ENCODE results near the gene LRRC45. TPM values are rescaled to one million over a fixed set of nuclear protein-coding genes. Genes with fewer than 3 reads are reported as not detected.

LRRC45 gene
- total and polyA plus RNA-seq, 2 of the 4 experiments (the other 2 are of a cell fraction) = 7.2 to 10.2 TPM

DNA sequence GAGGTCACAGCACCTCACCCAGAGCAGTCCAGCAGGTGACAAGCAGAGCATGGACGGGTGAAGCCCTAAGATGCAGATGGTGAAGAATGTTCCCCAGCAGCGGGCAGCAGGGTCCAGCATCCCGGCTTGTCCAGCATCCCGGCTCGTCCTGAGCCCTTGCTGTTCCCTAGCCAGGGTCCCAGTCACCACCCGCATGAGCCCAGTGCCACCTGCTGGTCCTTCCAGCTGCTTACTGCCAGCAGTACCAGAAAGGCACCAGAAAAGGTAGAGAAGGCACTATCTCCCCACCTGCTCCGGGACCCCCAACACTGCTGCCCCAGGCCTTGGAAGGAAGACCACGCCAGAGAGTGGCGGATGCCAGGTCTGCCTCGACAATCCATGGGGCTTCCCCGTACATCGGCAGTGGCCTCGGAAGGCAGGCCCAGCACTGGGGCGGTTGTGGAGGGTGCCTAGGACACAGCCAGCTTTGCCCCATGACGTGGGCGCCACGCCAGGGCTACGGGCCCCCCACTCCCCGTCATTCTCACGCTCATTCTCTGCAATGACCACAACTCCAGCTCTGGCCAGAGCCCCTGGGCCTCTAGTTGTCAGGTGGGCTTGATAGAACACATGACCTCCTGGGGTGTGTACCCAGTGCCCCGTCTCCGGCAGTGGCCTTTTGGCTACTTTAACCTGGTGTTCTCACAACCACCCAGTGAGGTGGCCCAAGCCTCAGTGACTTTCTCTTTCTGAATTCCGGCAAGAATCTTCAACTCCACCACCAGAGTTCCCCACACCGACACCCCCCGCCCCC, 1.8 kb upstream of the LRRC45 start:
- ChIA-PET CTCF (interaction anchor here (1.6 to 3.6 kb wide), 3 partner anchors 16 to 62 kb away, joined by 3 to 17 read pairs (median 5); partner anchors contain the start of genes DCXR and NOTUM), POLR2A (ENCODE audit: unreplicated experiment) (interaction anchor here (0.6 kb wide), 1 partner anchor 82 kb away, joined by 11 read pairs; no protein-coding TSS in a partner anchor)
- Histone ChIP-seq H2BK15ac (ENCODE audit: low read depth, low read length) (no peak overlapping the region), H2BK5ac (ENCODE audit: low read depth, low read length, poor library complexity, severe bottlenecking) (no peak overlapping the region), H3K27me3 (ENCODE audit: control insufficient read depth, insufficient read depth, low read length) (no peaks in the 10 kb centered on the region), H3K23ac (ENCODE audit: low read depth, low read length) (no peak overlapping the region), H3K18ac (ENCODE audit: low read depth, low read length) (no peak overlapping the region), H3K27ac (ENCODE audit: insufficient read depth, low read length) (no peak overlapping the region; the same call in 1 of the 2 replicates), H4K8ac (ENCODE audit: low read depth in 2 of 2, low read length in 2 of 2) (no peak overlapping the region), H3K4me2 (ENCODE audit: low read depth, low read length) (peak overlapping the region; percentile 99), H3K14ac (replicated peaks; ENCODE audit: low read depth, low read length) (no peak overlapping the region), H2BK120ac (ENCODE audit: low read depth, low read length) (no peak overlapping the region), H3K4me1 (ENCODE audit: control insufficient read depth, insufficient read depth, low read length) (peaks cover 13% of the 10 kb centered on the region), H3K4me3 (ENCODE audit: insufficient read depth, low read depth, low read length) (peak overlapping the region; percentile 92; the same call in 1 of the 2 replicates), H3K56ac (ENCODE audit: extremely low read depth, insufficient read depth, low read length) (no peak overlapping the region), H4K5ac (ENCODE audit: low read depth, low read length) (no peak overlapping the region), H2BK20ac (ENCODE audit: low read depth, low read length) (no peak overlapping the region), H3K4ac (ENCODE audit: low read depth, low read length) (no peak overlapping the region; the same call in 1 of the 2 replicates), H2AK9ac (replicated peaks; ENCODE audit: low read depth, low read length, poor library complexity) (peak overlapping the region; percentile 97), H3K9me3 (ENCODE audit: control insufficient read depth, insufficient read depth, low read length) (no peaks in the 10 kb centered on the region), H4K20me1 (ENCODE audit: insufficient read depth, low read length) (peaks cover 24% of the 10 kb centered on the region), H3K9me1 (ENCODE audit: insufficient read depth, low read length) (no peaks in the 10 kb centered on the region), H3K36me3 (ENCODE audit: control insufficient read depth, insufficient read depth, low read length) (peaks cover 6% of the 10 kb centered on the region; the same call in 1 of the 2 replicates), H2AFZ (replicated peaks; ENCODE audit: low read length, poor library complexity) (peak overlapping the region; percentile 77), H4K91ac (ENCODE audit: insufficient read depth, low read depth, low read length) (no peak overlapping the region), H3K79me1 (ENCODE audit: low read depth in 1 of 2, low read length in 2 of 2) (peaks cover 12 to 46% of the 10 kb centered on the region in 2 experiments), H3K9ac (ENCODE audit: low read depth, low read length) (peak overlapping the region; percentile 71), H2AK5ac (ENCODE audit: low read depth, low read length) (peak overlapping the region; percentile 70; the same call in 1 of the 2 replicates)
- ATAC-seq (ENCODE audit: low read depth) (peak; percentile 3), DNase-seq (peak; percentile 75)
- dilution Hi-C loops (cut with HindIII; ENCODE audit: low sequenced_read_pairs, unreplicated experiment) (no loop called here), intact Hi-C loops (cut with micrococcal nuclease) (loop anchor here (1.0 kb wide), 1 partner anchor 62 kb away; no protein-coding TSS in a partner anchor), in situ Hi-C loops (cut with MboI; ENCODE audit: low sequenced_read_pairs) (no loop called here)
- no TSS peak for BruUV-seq (replicated peaks)
- 65% methylated on average over 7 of the region's 25 CpGs; no CpG with 5 or more reads in 1 of the 2 experiments for WGBS, 2 experiments (ENCODE audit: extremely low coverage in 2 of 2, insufficient read length in 1 of 2)
- TF ChIP-seq POLR2A (IDR thresholded peaks at IDR 0.05; ENCODE audit: low read depth, low read length) (peak; percentile 50; the same call in 1 of the 2 replicates), USF2 (IDR thresholded peaks at IDR 0.05; ENCODE audit: low read depth, low read length) (no peak), ELK1 (IDR thresholded peaks at IDR 0.05; ENCODE audit: borderline replicate concordance, low read depth, low read length) (no peak), CEBPB (IDR thresholded peaks at IDR 0.05; ENCODE audit: low read depth, low read length) (no peak), BHLHE40 (IDR thresholded peaks at IDR 0.05; ENCODE audit: low read depth, low read length) (no peak), FOS (IDR thresholded peaks at IDR 0.05; ENCODE audit: low read depth, low read length) (no peak), MXI1 (IDR thresholded peaks at IDR 0.05; ENCODE audit: borderline replicate concordance, low read depth, low read length) (no peak), RAD21 (IDR thresholded peaks at IDR 0.05; ENCODE audit: low read length) (peak; percentile 94), RCOR1 (IDR thresholded peaks at IDR 0.05; ENCODE audit: insufficient replicate concordance, low read length) (no peak), CHD1 (IDR thresholded peaks at IDR 0.05; ENCODE audit: low read depth, low read length) (no peak), MAZ (IDR thresholded peaks at IDR 0.05; ENCODE audit: borderline replicate concordance, low read depth, low read length) (no peak), MAFK (IDR thresholded peaks at IDR 0.05; ENCODE audit: low read depth, low read length) (no peak), RFX5 (IDR thresholded peaks at IDR 0.05; ENCODE audit: low read depth, low read length) (no peak)
- TF ChIP-seq, protein P1, sequence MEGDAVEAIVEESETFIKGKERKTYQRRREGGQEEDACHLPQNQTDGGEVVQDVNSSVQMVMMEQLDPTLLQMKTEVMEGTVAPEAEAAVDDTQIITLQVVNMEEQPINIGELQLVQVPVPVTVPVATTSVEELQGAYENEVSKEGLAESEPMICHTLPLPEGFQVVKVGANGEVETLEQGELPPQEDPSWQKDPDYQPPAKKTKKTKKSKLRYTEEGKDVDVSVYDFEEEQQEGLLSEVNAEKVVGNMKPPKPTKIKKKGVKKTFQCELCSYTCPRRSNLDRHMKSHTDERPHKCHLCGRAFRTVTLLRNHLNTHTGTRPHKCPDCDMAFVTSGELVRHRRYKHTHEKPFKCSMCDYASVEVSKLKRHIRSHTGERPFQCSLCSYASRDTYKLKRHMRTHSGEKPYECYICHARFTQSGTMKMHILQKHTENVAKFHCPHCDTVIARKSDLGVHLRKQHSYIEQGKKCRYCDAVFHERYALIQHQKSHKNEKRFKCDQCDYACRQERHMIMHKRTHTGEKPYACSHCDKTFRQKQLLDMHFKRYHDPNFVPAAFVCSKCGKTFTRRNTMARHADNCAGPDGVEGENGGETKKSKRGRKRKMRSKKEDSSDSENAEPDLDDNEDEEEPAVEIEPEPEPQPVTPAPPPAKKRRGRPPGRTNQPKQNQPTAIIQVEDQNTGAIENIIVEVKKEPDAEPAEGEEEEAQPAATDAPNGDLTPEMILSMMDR (conservative IDR thresholded peaks at IDR 0.05; ENCODE audit: low read depth, low read length) = peak; percentile 89

Measured in IMR-90 (cell line).